ENCODE results near the gene ABCG1.
"Not testable (repeated sequence)": the region's sequence is repeated elsewhere in the genome, so short reads cannot be mapped to it uniquely, and the experiment has no call there.

The ABCG1 gene

DNA sequence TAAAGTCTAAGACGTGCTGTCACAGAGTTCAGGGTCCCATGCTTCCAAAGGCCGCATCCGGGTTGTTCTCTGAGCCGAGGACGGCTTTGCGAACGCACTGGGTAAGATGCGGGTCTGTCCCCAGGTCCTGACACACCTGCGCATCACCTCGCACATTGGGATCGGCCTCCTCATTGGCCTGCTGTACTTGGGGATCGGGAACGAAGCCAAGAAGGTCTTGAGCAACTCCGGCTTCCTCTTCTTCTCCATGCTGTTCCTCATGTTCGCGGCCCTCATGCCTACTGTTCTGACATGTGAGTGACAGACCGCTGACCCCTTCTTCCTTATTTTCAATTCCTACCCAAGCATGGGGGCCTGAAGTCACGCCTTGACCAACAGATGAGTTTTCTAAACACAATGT is 71.0 kb downstream of the ABCG1 start:
- WGBS = 95% methylated on average over 18 of the region's 18 CpGs
- H3K4me3 ChIP-seq (ENCODE audit: low read length) = no peak overlapping the region
- H3K4me1 ChIP-seq (ENCODE audit: insufficient read depth, low read length) = no peaks in the 10 kb centered on the region
- H3K36me3 ChIP-seq (ENCODE audit: insufficient read depth, low read length) = no peaks in the 10 kb centered on the region
- no peak overlapping the region for H3K9ac ChIP-seq (ENCODE audit: low read depth, low read length)
- H3K9me3 ChIP-seq (ENCODE audit: insufficient read depth, low read depth, low read length) = no peaks in the 10 kb centered on the region; the same call in 1 of the 2 replicates
- no peak overlapping the region for H3K27ac ChIP-seq (ENCODE audit: low read depth, low read length)
- H3K27me3 ChIP-seq (ENCODE audit: insufficient read depth, low read length) = no peaks in the 10 kb centered on the region

GRCh38 chr21:42290505-42290904 is 71.6 kb downstream of the ABCG1 start:
- Histone ChIP-seq H3K4me3 (ENCODE audit: low read length) (no peak overlapping the region), H3K9ac (ENCODE audit: low read depth, low read length) (no peak overlapping the region), H3K36me3 (ENCODE audit: insufficient read depth, low read length) (no peaks in the 10 kb centered on the region), H3K4me1 (ENCODE audit: insufficient read depth, low read length) (no peaks in the 10 kb centered on the region), H3K27me3 (ENCODE audit: insufficient read depth, low read length) (no peaks in the 10 kb centered on the region), H3K27ac (ENCODE audit: low read depth, low read length) (no peak overlapping the region), H3K9me3 (ENCODE audit: insufficient read depth, low read depth, low read length) (no peaks in the 10 kb centered on the region; the same call in 1 of the 2 replicates)
- 62% methylated on average over 3 of the region's 3 CpGs for WGBS

DNA sequence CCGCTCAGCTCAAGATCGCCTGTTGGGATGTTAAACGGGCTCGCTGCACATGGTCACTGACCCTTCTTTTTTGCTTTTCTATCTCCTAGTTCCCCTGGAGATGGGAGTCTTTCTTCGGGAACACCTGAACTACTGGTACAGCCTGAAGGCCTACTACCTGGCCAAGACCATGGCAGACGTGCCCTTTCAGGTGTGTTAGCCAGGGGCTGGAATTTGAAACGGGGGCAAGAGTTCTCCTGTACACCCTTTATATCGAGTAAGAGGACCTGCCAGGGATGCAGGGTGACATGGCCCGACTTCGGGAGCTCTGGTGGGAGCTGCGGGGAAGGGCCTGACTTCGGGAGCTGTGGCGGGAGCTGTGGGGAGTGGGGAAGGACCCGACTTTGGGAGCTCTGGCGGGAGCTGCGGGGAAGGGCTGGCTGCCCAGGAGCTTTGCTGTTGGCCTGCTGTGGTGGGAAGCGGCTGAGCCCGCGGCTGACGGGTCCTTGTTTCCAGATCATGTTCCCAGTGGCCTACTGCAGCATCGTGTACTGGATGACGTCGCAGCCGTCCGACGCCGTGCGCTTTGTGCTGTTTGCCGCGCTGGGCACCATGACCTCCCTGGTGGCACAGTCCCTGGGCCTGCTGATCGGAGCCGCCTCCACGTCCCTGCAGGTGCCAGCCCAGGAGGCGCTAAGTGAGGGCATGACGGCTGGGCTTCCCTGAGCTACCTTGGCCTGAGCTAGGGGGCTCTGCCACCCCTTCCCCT is 72.2 kb downstream of the ABCG1 start:
- H3K4me3 ChIP-seq (ENCODE audit: low read length) = no peak overlapping the region
- H3K27ac ChIP-seq (ENCODE audit: low read depth, low read length) = no peak overlapping the region
- no peaks in the 10 kb centered on the region for H3K36me3 ChIP-seq (ENCODE audit: insufficient read depth, low read length)
- H3K9me3 ChIP-seq (ENCODE audit: insufficient read depth, low read depth, low read length) = no peaks in the 10 kb centered on the region; the same call in 1 of the 2 replicates
- H3K9ac ChIP-seq (ENCODE audit: low read depth, low read length) = no peak overlapping the region
- H3K27me3 ChIP-seq (ENCODE audit: insufficient read depth, low read length) = no peaks in the 10 kb centered on the region
- H3K4me1 ChIP-seq (ENCODE audit: insufficient read depth, low read length) = no peaks in the 10 kb centered on the region
- 90% methylated on average over 35 of the region's 35 CpGs for WGBS

DNA sequence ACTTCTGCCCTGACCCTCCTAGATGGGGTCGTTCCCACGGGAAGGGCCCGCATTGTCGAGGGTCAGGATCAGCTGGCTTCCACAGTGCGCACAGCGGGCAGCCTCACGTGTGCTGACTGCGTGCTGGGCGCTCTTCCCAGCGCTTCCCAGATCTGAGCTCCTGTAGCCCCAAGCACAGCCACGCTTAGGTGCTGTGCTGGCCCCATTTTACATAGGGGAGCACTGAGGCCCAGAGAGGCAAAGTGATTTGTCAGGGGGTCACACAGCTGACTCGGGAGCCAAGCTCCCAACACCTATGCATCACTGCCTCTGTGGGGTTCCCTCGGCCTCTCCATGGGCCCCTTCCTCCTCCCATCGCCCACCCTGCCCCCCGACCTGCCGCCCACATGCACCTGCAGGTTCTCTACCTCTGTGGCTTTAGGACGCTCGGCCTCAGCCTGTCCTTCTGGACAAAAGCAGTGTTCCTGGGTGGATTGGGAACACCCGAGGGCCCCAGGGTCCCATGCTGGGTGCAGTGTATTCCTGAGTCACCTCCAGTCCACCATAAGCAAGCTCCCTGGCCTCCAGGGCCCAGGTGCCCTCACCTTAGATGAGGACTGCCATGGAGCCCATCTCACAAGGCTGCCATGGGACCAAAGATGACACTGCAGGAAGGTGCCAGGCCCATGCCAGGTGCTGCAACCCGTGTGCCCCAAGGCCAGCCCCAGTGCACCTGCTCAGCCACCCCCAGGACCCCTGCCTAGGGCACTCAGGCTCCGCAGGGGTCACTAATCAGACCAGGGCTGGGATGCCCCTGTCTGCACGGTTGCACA is 73.0 kb downstream of the ABCG1 start:
- Histone ChIP-seq H3K9ac (ENCODE audit: low read depth, low read length) (no peak overlapping the region), H3K4me1 (ENCODE audit: insufficient read depth, low read length) (no peaks in the 10 kb centered on the region), H3K27ac (ENCODE audit: low read depth, low read length) (no peak overlapping the region), H3K36me3 (ENCODE audit: insufficient read depth, low read length) (no peaks in the 10 kb centered on the region), H3K27me3 (ENCODE audit: insufficient read depth, low read length) (no peaks in the 10 kb centered on the region), H3K4me3 (ENCODE audit: low read length) (no peak overlapping the region), H3K9me3 (ENCODE audit: insufficient read depth, low read depth, low read length) (no peaks in the 10 kb centered on the region; the same call in 1 of the 2 replicates)
- WGBS = 85% methylated on average over 22 of the region's 22 CpGs

DNA sequence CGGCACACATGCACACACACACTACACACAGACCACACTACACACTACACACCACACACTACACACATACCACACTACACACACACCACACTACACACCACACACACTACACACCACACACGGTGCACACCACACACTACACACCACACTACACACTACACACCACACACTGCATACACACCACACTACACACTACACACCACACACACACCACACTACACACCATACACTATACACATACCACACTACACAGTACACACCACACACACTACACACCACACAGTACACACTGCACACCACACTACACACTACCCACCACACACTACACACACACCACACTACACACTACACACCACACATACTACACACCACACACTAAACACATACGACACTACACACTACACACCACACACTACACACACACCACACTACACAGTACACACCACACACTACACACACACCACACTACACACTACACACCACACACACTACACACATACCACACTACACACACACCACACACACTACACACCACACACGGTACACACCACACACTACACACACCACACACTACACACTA is 73.7 kb downstream of the ABCG1 start:
- H3K27ac ChIP-seq (ENCODE audit: low read depth, low read length); H3K36me3 ChIP-seq (ENCODE audit: insufficient read depth, low read length); H3K4me3 ChIP-seq (ENCODE audit: low read length); H3K9ac ChIP-seq (ENCODE audit: low read depth, low read length); H3K4me1 ChIP-seq (ENCODE audit: insufficient read depth, low read length); H3K27me3 ChIP-seq (ENCODE audit: insufficient read depth, low read length); H3K9me3 ChIP-seq (ENCODE audit: insufficient read depth, low read depth, low read length): not testable (repeated sequence)
- 85% methylated on average over 4 of the region's 4 CpGs for WGBS

DNA sequence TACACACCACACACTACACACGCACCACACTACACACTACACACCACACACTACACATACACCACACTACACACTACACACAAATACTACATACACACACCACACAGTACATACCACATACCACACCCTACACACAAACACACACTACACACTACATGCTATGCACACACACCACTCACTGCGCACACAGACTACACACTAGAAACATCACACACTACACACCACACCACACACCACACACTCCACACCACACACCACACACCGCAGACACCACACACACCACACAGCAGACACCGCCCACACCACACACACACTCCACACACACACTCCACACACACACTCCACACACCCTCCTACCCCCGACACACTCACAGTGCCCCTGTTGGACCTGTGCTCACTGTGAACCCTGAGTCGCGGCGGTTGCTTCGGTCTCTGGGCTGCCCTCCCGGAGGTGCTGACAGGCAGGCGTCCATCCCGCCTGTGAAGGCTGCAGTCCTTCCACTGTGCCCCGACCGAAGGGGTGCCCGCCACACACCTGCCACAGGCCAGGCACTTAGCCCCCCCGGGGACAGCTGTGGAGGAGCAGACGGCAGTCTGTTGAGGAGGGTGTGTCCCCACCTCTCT is 74.8 kb downstream of the ABCG1 start:
- WGBS = 92% methylated on average over 17 of the region's 17 CpGs
- H3K4me1 ChIP-seq (ENCODE audit: insufficient read depth, low read length) = peaks cover 9% of the 10 kb centered on the region; the same call in 1 of the 2 replicates
- no peaks in the 10 kb centered on the region for H3K36me3 ChIP-seq (ENCODE audit: insufficient read depth, low read length)
- H3K9ac ChIP-seq (ENCODE audit: low read depth, low read length) = no peak overlapping the region
- no peak overlapping the region for H3K27ac ChIP-seq (ENCODE audit: low read depth, low read length)
- H3K4me3 ChIP-seq (ENCODE audit: low read length) = no peak overlapping the region
- no peaks in the 10 kb centered on the region; the same call in 1 of the 2 replicates for H3K9me3 ChIP-seq (ENCODE audit: insufficient read depth, low read depth, low read length)
- H3K27me3 ChIP-seq (ENCODE audit: insufficient read depth, low read length) = no peaks in the 10 kb centered on the region

DNA sequence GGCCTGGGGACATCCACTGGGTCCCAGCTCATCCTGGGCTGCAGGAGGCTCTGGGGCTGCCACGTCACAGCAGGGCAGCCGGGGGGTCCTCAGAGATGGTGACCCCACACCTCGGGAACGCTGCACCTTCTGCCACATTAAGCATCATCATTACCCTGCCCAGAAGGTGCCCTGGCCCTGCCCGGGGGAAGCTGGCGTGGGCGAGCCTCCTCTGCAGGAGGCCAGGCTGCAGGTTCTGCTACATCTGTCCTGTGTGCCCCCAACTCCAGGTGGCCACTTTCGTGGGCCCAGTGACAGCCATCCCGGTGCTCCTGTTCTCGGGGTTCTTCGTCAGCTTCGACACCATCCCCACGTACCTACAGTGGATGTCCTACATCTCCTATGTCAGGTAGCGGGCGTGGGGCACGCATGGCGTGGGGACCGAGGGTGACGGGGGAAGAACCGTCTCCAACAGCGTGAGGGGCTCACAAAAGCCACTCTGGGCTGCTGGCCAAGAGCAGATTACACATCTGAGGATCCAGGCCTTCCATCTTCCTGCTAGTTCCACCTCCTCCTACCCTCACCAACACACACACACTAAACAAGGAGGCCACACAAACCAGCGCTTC is 75.4 kb downstream of the ABCG1 start:
- no peak overlapping the region for H3K9ac ChIP-seq (ENCODE audit: low read depth, low read length)
- H3K36me3 ChIP-seq (ENCODE audit: insufficient read depth, low read length) = no peaks in the 10 kb centered on the region
- H3K27me3 ChIP-seq (ENCODE audit: insufficient read depth, low read length) = no peaks in the 10 kb centered on the region
- H3K4me3 ChIP-seq (ENCODE audit: low read length) = no peak overlapping the region
- no peaks in the 10 kb centered on the region for H3K9me3 ChIP-seq (ENCODE audit: insufficient read depth, low read depth, low read length)
- peaks cover 11% of the 10 kb centered on the region; the same call in 1 of the 2 replicates for H3K4me1 ChIP-seq (ENCODE audit: insufficient read depth, low read length)
- 95% methylated on average over 22 of the region's 22 CpGs for WGBS
- H3K27ac ChIP-seq (ENCODE audit: low read depth, low read length) = no peak overlapping the region

- Histone ChIP-seq H3K36me3 (ENCODE audit: insufficient read depth, low read length) (no peaks in the 10 kb centered on the region), H3K4me3 (ENCODE audit: low read length) (no peak overlapping the region), H3K9ac (ENCODE audit: low read depth, low read length) (no peak overlapping the region), H3K4me1 (ENCODE audit: insufficient read depth, low read length) (peaks cover 11% of the 10 kb centered on the region; the same call in 1 of the 2 replicates), H3K27me3 (ENCODE audit: insufficient read depth, low read length) (no peaks in the 10 kb centered on the region), H3K9me3 (ENCODE audit: insufficient read depth, low read depth, low read length) (no peaks in the 10 kb centered on the region), H3K27ac (ENCODE audit: low read depth, low read length) (no peak overlapping the region)
- WGBS = 91% methylated on average over 15 of the region's 15 CpGs
These were observed 76.9 kb downstream of the ABCG1 start for GRCh38 chr21:42295845-42296244.

DNA sequence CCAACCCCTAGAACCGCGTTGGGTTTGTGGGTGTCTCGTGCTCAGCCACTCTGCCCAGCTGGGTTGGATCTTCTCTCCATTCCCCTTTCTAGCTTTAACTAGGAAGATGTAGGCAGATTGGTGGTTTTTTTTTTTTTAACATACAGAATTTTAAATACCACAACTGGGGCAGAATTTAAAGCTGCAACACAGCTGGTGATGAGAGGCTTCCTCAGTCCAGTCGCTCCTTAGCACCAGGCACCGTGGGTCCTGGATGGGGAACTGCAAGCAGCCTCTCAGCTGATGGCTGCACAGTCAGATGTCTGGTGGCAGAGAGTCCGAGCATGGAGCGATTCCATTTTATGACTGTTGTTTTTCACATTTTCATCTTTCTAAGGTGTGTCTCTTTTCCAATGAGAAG is 77.6 kb downstream of the ABCG1 start:
- WGBS = 92% methylated on average over 7 of the region's 7 CpGs
- Histone ChIP-seq H3K27ac (ENCODE audit: low read depth, low read length) (no peak overlapping the region), H3K9me3 (ENCODE audit: insufficient read depth, low read depth, low read length) (no peaks in the 10 kb centered on the region), H3K4me1 (ENCODE audit: insufficient read depth, low read length) (peaks cover 11% of the 10 kb centered on the region; the same call in 1 of the 2 replicates), H3K4me3 (ENCODE audit: low read length) (no peak overlapping the region), H3K36me3 (ENCODE audit: insufficient read depth, low read length) (no peaks in the 10 kb centered on the region), H3K27me3 (ENCODE audit: insufficient read depth, low read length) (no peaks in the 10 kb centered on the region), H3K9ac (ENCODE audit: low read depth, low read length) (no peak overlapping the region)

DNA sequence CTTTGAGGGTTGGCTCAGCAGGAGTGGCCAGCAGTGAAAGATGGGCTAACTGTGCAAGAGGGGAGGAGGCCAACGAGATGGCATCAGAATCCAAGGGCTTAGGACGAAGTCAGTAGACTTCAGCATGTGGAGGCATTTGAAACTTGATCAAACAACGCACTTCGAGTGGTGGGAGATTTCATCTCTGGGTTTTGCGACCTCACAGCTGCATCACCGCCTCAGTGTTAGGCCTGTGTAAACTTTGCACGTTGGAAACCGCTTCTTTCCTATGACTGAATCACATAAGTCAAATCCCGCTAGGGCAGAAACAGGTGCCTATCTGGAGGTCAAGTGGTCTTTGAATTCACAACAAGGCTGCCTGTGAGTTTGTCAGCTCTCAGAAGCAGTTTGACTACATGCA is 78.4 kb downstream of the ABCG1 start:
- 89% methylated on average over 9 of the region's 9 CpGs for WGBS
- H3K9ac ChIP-seq (ENCODE audit: low read depth, low read length) = no peak overlapping the region
- H3K4me3 ChIP-seq (ENCODE audit: low read length) = no peak overlapping the region
- no peak overlapping the region for H3K27ac ChIP-seq (ENCODE audit: low read depth, low read length)
- H3K27me3 ChIP-seq (ENCODE audit: insufficient read depth, low read length) = no peaks in the 10 kb centered on the region
- peaks cover 11% of the 10 kb centered on the region; the same call in 1 of the 2 replicates for H3K4me1 ChIP-seq (ENCODE audit: insufficient read depth, low read length)
- H3K9me3 ChIP-seq (ENCODE audit: insufficient read depth, low read depth, low read length) = no peaks in the 10 kb centered on the region
- H3K36me3 ChIP-seq (ENCODE audit: insufficient read depth, low read length) = no peaks in the 10 kb centered on the region

Data from HUES64 (cell line).